GM12878 (cell line): ENCODE results near the gene GMCL2. TPM values are rescaled to one million over a fixed set of nuclear protein-coding genes. Genes with fewer than 3 reads are reported as not detected.

Experiments
- ATAC-seq: fragments of 200-7000 bp; cut with Tn5 transposase; 3 replicates; pipeline ENCODE4 v1.9.1; 2020; ENCODE audit warnings: mild to moderate bottlenecking, moderate library complexity
- BruUV-seq: library from RNA; stranded (reverse); fragments of 400-500 nt; replicated peaks from 2 replicates; lab custom pipeline; 2021; lab: Mats Ljungman, UMichigan
- CTCF ChIA-PET: fragments of 300-600 bp; sonication (Branson Sonifier 250); formaldehyde crosslinking; extraction: SDS; loops from one replicate; lab custom pipeline; 2021; ENCODE audit warnings: inconsistent platforms; lab: Yijun Ruan, JAX
- POLR2A ChIA-PET: fragments of 350-600 bp; formaldehyde crosslinking; extraction: SDS; loops from one replicate; lab custom pipeline; 2021; ENCODE audit warnings: inconsistent platforms; lab: Charles Lee
- RAD21 ChIA-PET: fragments of 300-600 bp; sonication (Branson Sonifier 250); formaldehyde crosslinking; loops from one replicate; lab custom pipeline; 2023; ENCODE audit warnings: antibody characterized with exemption; ENCODE audit not compliant: unreplicated experiment; lab: Charles Lee
- SMC1A ChIA-PET: fragments of 300-600 bp; sonication (Branson Sonifier 250); formaldehyde crosslinking; loops from one replicate; lab custom pipeline; 2023; ENCODE audit not compliant: unreplicated experiment, uncharacterized antibody; lab: Charles Lee
- DNase-seq: peaks from one replicate; pipeline ENCODE4 v3.0.0-alpha.2; 2011; ENCODE audit warnings: low read depth, low spot score
- FAIRE-seq: peaks from 3 replicates; lab custom pipeline; 2011; peaks lifted over from hg19 to GRCh38; lab: Jason Lieb, UNC
- H2AFZ ChIP-seq: 2 replicates; pipeline ENCODE4 v1.6.0; 2011; ENCODE audit warnings: low read depth, low read length, control low read depth; ENCODE audit not compliant: control insufficient read depth
- H3K27ac ChIP-seq: 2 replicates; pipeline ENCODE4 v1.5.1; 2011; ENCODE audit warnings: control low read depth; ENCODE audit not compliant: control insufficient read depth, insufficient read depth
- H3K27me3 ChIP-seq, 2 experiments: replicated peaks in 1 of 2; 2 replicates each; pipeline versions ENCODE4 v1.6.0 to v1.6.1; 2011; ENCODE audit warnings: low read length in 1 of 2; ENCODE audit not compliant: control insufficient read depth in 2 of 2, insufficient read depth in 2 of 2
- H3K36me3 ChIP-seq, 2 experiments: 2 replicates each; pipeline ENCODE4 v1.5.1; 2011; ENCODE audit warnings: low read length in 1 of 2; ENCODE audit not compliant: control insufficient read depth in 2 of 2, insufficient read depth in 2 of 2
- H3K4me1 ChIP-seq: 2 replicates; pipeline ENCODE4 v1.6.1; 2011; ENCODE audit warnings: mild to moderate bottlenecking, low read length, moderate library complexity, mixed read lengths; ENCODE audit not compliant: control insufficient read depth, insufficient read depth
- H3K4me2 ChIP-seq: 2 replicates; pipeline ENCODE4 v1.6.0; 2011; ENCODE audit warnings: control low read depth; ENCODE audit not compliant: control insufficient read depth, insufficient read depth
- H3K4me3 ChIP-seq: fragments of 200-600 bp; sonication (generic); 2 replicates; pipeline ENCODE4 v1.5.1; 2016
- H3K79me2 ChIP-seq: 2 replicates; pipeline ENCODE4 v1.6.0; 2011; ENCODE audit warnings: low read length; ENCODE audit not compliant: control insufficient read depth, insufficient read depth
- H3K9ac ChIP-seq: 2 replicates; pipeline ENCODE4 v1.8.0; 2011; ENCODE audit warnings: low read length, control low read depth, mixed read lengths; ENCODE audit not compliant: control insufficient read depth, insufficient read depth
- H3K9me3 ChIP-seq: replicated peaks from 3 replicates; pipeline ENCODE4 v1.5.1; 2011; ENCODE audit warnings: mild to moderate bottlenecking, low read length; ENCODE audit not compliant: control insufficient read depth, insufficient read depth
- H4K20me1 ChIP-seq: 2 replicates; pipeline ENCODE4 v1.6.0; 2011; ENCODE audit not compliant: control insufficient read depth, insufficient read depth
- DPF2 ChIP-seq: fragments of 450-650 bp; IDR thresholded peaks from 2 replicates; pipeline ENCODE4 v1.6.1; 2017; ENCODE audit warnings: mild to moderate bottlenecking
- JUND ChIP-seq: IDR thresholded peaks from 2 replicates; pipeline ENCODE4 v1.6.1; 2012; ENCODE audit warnings: low read depth, mild to moderate bottlenecking, low read length, improper control_type of control experiment, moderate library complexity
- ZNF384 ChIP-seq: IDR thresholded peaks from 2 replicates; pipeline ENCODE4 v1.6.1; 2012; ENCODE audit warnings: low read depth, mild to moderate bottlenecking, low read length, improper control_type of control experiment, borderline replicate concordance
- WGBS: methylation state at CpG from one replicate; pipeline ENCODE4 v1.1.6; 2016; ENCODE audit warnings: low lambda C conversion rate; ENCODE audit not compliant: insufficient replicate concordance, insufficient coverage; ENCODE audit errors: missing lambda C conversion rate; 5-methylcytosine and 5-hydroxymethylcytosine counted together
- in situ Hi-C: fragments of 300-500 bp; cut with MboI; formaldehyde crosslinking; loops from 9 replicates; pipeline ENCODE4 v1.14.3; 2018; ENCODE audit warnings: mixed read lengths
- intact Hi-C: fragments of 100-400 bp; cut with micrococcal nuclease; formaldehyde crosslinking; loops from one replicate; pipeline ENCODE4 v1.14.2; 2022; ENCODE audit not compliant: unreplicated experiment
- polyA plus RNA-seq, 11 experiments: library from polyadenylated mRNA; depleted of rRNA in 4 of 11; unstranded in 6 of 11; stranded (reverse) in 5 of 11; fragments of >200 nt; fragmentation: Nextera tagmentation in 4 of 11; fragmentation: Illumina TruSeq in 1 of 11; extraction: Ambion mirVana in 4 of 11; extraction: Trizol in 1 of 11; gene quantifications; 1 replicate in 1 of 11; 2 replicates in 10 of 11; pipeline versions ENCODE4 v1.2.1 to v1.2.3, GENCODE V29; 2011 to 2016; ENCODE audit warnings: inconsistent platforms in 2 of 11, missing spikeins in 2 of 11, low read depth in 1 of 11
- total RNA-seq, 4 experiments: library from RNA; depleted of rRNA in 3 of 4; stranded (reverse); fragments of >200 nt in 3 of 4; fragmentation: Illumina TruSeq in 1 of 4; extraction: Trizol in 1 of 4; gene quantifications; 2 replicates each; pipeline versions ENCODE4 v1.2.1 to v1.2.3, GENCODE V29; 2013 to 2021
- TF ChIP-seq, protein P1 (sequence below), 3 experiments: IDR thresholded peaks in 2 of 3; conservative IDR thresholded peaks in 1 of 3; 2 replicates each; pipeline ENCODE4 v1.5.1; 2011; ENCODE audit warnings: low read depth in 3 of 3, low read length in 3 of 3, mild to moderate bottlenecking in 3 of 3, control low read depth in 2 of 3, moderate library complexity in 2 of 3, inconsistent platforms in 1 of 3, mixed read lengths in 1 of 3; ENCODE audit not compliant: control insufficient read depth in 2 of 3, insufficient read depth in 1 of 3; ENCODE audit errors: extremely low read depth in 1 of 3
- TF ChIP-seq, protein P2 (sequence below): fragments of 450-650 bp; IDR thresholded peaks from 2 replicates; pipeline ENCODE4 v1.6.1; 2014; ENCODE audit warnings: mild to moderate bottlenecking
- TF ChIP-seq, protein P3 (sequence below): IDR thresholded peaks from 2 replicates; pipeline ENCODE4 v1.6.1; 2012; ENCODE audit warnings: low read depth, low read length, improper control_type of control experiment
- TF ChIP-seq, protein P4 (sequence below): IDR thresholded peaks from 2 replicates; pipeline ENCODE4 v1.6.1; 2011; ENCODE audit warnings: low read depth, mild to moderate bottlenecking, low read length, moderate library complexity, borderline replicate concordance; ENCODE audit errors: extremely low read depth
- TF ChIP-seq, protein P5 (sequence below): fragments of 450-650 bp; IDR thresholded peaks from 2 replicates; pipeline ENCODE4 v1.6.1; 2016; ENCODE audit warnings: mild to moderate bottlenecking, moderate library complexity, borderline replicate concordance

Gene GMCL2
- total and polyA plus RNA-seq, 10 of the 15 experiments (the other 5 are each of a cell fraction or from before 2014, with no cell fraction given) = 0.07 TPM; not detected in 9

DNA sequence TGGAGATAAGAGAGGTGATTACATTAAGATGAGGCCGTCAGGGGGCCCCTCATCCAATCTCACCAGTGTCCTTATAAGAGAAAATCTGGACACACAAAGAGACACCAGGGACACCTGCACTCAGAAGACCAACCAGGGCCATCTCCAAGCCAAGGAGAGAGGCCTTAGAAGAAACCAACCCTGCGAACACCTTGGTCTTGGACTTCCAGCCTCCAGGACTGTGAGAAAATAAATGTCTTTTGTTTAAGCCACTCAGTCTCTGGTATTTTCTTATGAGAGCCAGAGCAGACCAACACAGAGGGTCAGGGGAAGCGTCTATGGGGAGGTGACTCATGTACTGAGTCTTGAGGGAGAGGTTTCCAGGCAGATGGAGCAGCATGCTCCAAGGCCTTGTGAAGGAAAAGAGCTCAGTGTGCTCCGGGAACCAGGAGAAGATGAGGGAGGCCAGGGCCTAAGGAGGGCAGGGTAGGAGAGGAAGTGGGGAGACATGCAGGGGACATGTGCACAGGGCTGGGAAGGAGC, 40.0 kb upstream of the GMCL2 start:
- DNase-seq = no peak
- H3K9me3 ChIP-seq = no peaks in the 10 kb centered on the region
- TF ChIP-seq, protein P1, sequence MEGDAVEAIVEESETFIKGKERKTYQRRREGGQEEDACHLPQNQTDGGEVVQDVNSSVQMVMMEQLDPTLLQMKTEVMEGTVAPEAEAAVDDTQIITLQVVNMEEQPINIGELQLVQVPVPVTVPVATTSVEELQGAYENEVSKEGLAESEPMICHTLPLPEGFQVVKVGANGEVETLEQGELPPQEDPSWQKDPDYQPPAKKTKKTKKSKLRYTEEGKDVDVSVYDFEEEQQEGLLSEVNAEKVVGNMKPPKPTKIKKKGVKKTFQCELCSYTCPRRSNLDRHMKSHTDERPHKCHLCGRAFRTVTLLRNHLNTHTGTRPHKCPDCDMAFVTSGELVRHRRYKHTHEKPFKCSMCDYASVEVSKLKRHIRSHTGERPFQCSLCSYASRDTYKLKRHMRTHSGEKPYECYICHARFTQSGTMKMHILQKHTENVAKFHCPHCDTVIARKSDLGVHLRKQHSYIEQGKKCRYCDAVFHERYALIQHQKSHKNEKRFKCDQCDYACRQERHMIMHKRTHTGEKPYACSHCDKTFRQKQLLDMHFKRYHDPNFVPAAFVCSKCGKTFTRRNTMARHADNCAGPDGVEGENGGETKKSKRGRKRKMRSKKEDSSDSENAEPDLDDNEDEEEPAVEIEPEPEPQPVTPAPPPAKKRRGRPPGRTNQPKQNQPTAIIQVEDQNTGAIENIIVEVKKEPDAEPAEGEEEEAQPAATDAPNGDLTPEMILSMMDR (IDR thresholded peaks at IDR 0.05 in 2 of 3, conservative IDR thresholded peaks at IDR 0.05 in 1 of 3; ENCODE audit: control insufficient read depth in 2 of 3, extremely low read depth in 1 of 3, insufficient read depth in 1 of 3, low read depth in 3 of 3, low read length in 3 of 3) = no peak
- no peak for TF ChIP-seq DPF2
- TF ChIP-seq, protein P2, sequence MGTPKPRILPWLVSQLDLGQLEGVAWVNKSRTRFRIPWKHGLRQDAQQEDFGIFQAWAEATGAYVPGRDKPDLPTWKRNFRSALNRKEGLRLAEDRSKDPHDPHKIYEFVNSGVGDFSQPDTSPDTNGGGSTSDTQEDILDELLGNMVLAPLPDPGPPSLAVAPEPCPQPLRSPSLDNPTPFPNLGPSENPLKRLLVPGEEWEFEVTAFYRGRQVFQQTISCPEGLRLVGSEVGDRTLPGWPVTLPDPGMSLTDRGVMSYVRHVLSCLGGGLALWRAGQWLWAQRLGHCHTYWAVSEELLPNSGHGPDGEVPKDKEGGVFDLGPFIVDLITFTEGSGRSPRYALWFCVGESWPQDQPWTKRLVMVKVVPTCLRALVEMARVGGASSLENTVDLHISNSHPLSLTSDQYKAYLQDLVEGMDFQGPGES = no peak
- TF ChIP-seq, protein P3, sequence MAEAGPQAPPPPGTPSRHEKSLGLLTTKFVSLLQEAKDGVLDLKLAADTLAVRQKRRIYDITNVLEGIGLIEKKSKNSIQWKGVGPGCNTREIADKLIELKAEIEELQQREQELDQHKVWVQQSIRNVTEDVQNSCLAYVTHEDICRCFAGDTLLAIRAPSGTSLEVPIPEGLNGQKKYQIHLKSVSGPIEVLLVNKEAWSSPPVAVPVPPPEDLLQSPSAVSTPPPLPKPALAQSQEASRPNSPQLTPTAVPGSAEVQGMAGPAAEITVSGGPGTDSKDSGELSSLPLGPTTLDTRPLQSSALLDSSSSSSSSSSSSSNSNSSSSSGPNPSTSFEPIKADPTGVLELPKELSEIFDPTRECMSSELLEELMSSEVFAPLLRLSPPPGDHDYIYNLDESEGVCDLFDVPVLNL = no peak
- no peak for TF ChIP-seq ZNF384
- TF ChIP-seq, protein P4, sequence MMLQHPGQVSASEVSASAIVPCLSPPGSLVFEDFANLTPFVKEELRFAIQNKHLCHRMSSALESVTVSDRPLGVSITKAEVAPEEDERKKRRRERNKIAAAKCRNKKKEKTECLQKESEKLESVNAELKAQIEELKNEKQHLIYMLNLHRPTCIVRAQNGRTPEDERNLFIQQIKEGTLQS = no peak
- no peak for TF ChIP-seq JUND
- TF ChIP-seq, protein P5, sequence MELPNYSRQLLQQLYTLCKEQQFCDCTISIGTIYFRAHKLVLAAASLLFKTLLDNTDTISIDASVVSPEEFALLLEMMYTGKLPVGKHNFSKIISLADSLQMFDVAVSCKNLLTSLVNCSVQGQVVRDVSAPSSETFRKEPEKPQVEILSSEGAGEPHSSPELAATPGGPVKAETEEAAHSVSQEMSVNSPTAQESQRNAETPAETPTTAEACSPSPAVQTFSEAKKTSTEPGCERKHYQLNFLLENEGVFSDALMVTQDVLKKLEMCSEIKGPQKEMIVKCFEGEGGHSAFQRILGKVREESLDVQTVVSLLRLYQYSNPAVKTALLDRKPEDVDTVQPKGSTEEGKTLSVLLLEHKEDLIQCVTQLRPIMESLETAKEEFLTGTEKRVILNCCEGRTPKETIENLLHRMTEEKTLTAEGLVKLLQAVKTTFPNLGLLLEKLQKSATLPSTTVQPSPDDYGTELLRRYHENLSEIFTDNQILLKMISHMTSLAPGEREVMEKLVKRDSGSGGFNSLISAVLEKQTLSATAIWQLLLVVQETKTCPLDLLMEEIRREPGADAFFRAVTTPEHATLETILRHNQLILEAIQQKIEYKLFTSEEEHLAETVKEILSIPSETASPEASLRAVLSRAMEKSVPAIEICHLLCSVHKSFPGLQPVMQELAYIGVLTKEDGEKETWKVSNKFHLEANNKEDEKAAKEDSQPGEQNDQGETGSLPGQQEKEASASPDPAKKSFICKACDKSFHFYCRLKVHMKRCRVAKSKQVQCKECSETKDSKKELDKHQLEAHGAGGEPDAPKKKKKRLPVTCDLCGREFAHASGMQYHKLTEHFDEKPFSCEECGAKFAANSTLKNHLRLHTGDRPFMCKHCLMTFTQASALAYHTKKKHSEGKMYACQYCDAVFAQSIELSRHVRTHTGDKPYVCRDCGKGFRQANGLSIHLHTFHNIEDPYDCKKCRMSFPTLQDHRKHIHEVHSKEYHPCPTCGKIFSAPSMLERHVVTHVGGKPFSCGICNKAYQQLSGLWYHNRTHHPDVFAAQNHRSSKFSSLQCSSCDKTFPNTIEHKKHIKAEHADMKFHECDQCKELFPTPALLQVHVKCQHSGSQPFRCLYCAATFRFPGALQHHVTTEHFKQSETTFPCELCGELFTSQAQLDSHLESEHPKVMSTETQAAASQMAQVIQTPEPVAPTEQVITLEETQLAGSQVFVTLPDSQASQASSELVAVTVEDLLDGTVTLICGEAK = no peak
- no peak for FAIRE-seq
- no peak overlapping the region for H3K4me3 ChIP-seq
- 85% methylated on average over 4 of the region's 4 CpGs for WGBS
- ATAC-seq = no peak
- no TSS peak for BruUV-seq
- ChIA-PET POLR2A (no interaction called here), CTCF (no interaction called here), SMC1A (no interaction called here), RAD21 (no interaction called here)
- H4K20me1 ChIP-seq = no peaks in the 10 kb centered on the region
- intact Hi-C loops = no loop called here
- in situ Hi-C loops = no loop called here
- no peaks in the 10 kb centered on the region for H3K27me3 ChIP-seq
- no peak overlapping the region for H2AFZ ChIP-seq
- no peak overlapping the region for H3K9ac ChIP-seq
- H3K4me1 ChIP-seq = peaks cover 10% of the 10 kb centered on the region
- H3K79me2 ChIP-seq = peaks cover 28% of the 10 kb centered on the region
- no peak overlapping the region for H3K27ac ChIP-seq
- no peak overlapping the region for H3K4me2 ChIP-seq
- H3K36me3 ChIP-seq = peaks cover 4 to 11% of the 10 kb centered on the region in 2 experiments
